ENCODE results near the gene ACADVL.

ACADVL gene

GRCh38 chr17:7216242-7217112 is 3.3 kb upstream of the ACADVL start:
- peak overlapping the region; percentile 37 for H3K4me3 ChIP-seq (ENCODE audit: low read depth, low read length)

GRCh38 chr17:7217113-7217987 is 2.4 kb upstream of the ACADVL start:
- peak overlapping the region; percentile 37 for H3K4me3 ChIP-seq (ENCODE audit: low read depth, low read length)

GRCh38 chr17:7218166-7218565 is 1.6 kb upstream of the ACADVL start:
- no peak overlapping the region for H3K4me3 ChIP-seq (ENCODE audit: low read depth, low read length)

GRCh38 chr17:7218758-7219157 is 980 bp upstream of the ACADVL start:
- no peak overlapping the region for H3K4me3 ChIP-seq (ENCODE audit: low read depth, low read length)

GRCh38 chr17:7219229-7219811 is 418 bp upstream of the ACADVL start:
- peak overlapping the region; percentile 91 for H3K4me3 ChIP-seq (ENCODE audit: low read depth, low read length)

- H3K4me3 ChIP-seq (ENCODE audit: low read depth, low read length) = peak overlapping the region; percentile 91
Measured at GRCh38 chr17:7220593-7221277, 997 bp downstream of the ACADVL start.

GRCh38 chr17:7221278-7222092 is 1.7 kb downstream of the ACADVL start:
- no peak overlapping the region for H3K4me3 ChIP-seq (ENCODE audit: low read depth, low read length)

GRCh38 chr17:7222093-7222971 is 2.6 kb downstream of the ACADVL start:
- no peak overlapping the region for H3K4me3 ChIP-seq (ENCODE audit: low read depth, low read length)

GRCh38 chr17:7222972-7223292 is 3.2 kb downstream of the ACADVL start:
- H3K4me3 ChIP-seq (ENCODE audit: low read depth, low read length) = no peak overlapping the region

- no peak overlapping the region for H3K4me3 ChIP-seq (ENCODE audit: low read depth, low read length)
Measured at GRCh38 chr17:7223375-7223774, 3.6 kb downstream of the ACADVL start.

- no peak overlapping the region for H3K4me3 ChIP-seq (ENCODE audit: low read depth, low read length)
Measured at GRCh38 chr17:7224110-7224509, 4.4 kb downstream of the ACADVL start.

GRCh38 chr17:7224661-7225111 is 4.9 kb downstream of the ACADVL start:
- no peak overlapping the region for H3K4me3 ChIP-seq (ENCODE audit: low read depth, low read length)

- no peak overlapping the region for H3K4me3 ChIP-seq (ENCODE audit: low read depth, low read length)
Measured at GRCh38 chr17:7225711-7226331, 6.1 kb downstream of the ACADVL start.

GRCh38 chr17:7226721-7227710 is 7.3 kb downstream of the ACADVL start:
- H3K4me3 ChIP-seq (ENCODE audit: low read depth, low read length) = no peak overlapping the region

- H3K4me3 ChIP-seq (ENCODE audit: low read depth, low read length) = no peak overlapping the region
Measured at GRCh38 chr17:7228920-7229319, 9.2 kb downstream of the ACADVL start.

GRCh38 chr17:7229504-7229903 is 9.8 kb downstream of the ACADVL start:
- H3K4me3 ChIP-seq (ENCODE audit: low read depth, low read length) = no peak overlapping the region

- H3K4me3 ChIP-seq (ENCODE audit: low read depth, low read length) = no peak overlapping the region
Measured at GRCh38 chr17:7232114-7232513, 12.4 kb downstream of the ACADVL start.

- peak overlapping the region; percentile 96 for H3K4me3 ChIP-seq (ENCODE audit: low read depth, low read length)
Measured at GRCh38 chr17:7233701-7234082, 14.0 kb downstream of the ACADVL start.
